EL (cell line): ENCODE data around the gene SCGB1C2.

ENCODE experiments used
- DNase-seq: peaks from one replicate; pipeline ENCODE4 v3.0.0-alpha.2; 2016

Gene SCGB1C2

DNA sequence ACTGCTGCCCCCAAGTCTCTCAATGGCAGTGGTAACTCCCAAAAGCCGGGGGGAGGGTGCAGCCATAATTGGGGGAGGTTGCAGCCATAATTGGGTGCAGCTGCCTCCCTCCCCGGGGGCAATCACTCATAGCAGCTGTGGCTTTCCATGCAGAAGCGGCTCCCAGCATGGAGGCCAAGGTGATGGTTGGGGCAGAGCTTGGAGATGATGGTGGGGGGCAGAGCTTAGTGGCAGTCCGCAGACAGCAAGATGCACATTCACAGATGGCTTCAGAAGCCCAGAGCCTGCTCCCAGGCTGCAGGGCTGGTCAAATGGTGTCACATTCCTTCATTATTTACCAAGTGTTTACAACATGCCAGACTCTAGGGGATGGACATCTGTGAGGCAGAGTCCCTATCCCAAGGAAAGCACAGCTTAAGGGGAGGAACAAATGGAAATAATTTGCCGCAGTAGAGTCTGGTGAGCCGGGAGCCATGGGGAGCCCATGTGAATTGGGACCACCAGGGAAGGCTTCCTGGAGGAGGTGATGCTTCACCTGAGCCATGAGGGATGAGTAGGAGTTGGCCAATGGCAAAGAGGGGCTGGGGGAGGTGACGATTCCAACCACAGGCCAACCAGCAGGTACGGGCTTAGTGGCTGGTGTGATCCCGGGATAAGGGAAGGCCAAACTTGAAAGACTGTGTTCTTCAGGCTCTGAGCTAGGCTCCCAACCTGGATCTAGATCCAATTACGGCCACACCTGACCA, 36.0 kb downstream of the SCGB1C2 start:
- DNase-seq, result no peak

DNA sequence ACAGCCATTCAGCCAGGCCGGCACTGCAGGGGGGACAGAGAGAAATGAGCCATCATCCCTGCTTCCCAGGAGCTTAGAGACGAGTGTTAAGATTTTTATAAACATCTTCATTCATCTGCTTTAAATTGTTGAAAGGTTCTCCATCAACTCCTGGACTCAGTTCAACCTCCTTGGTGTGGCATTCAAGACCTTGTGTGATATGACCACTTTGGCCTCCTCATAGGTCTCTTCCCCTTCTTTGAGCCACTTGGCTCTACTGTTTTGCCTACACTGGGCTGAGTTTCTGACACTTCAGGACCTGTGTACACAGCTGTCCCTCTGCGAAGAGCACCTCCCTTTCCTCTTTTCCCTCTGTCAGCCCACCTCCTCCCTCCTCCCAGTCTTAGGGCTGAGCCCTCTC, 39.8 kb downstream of the SCGB1C2 start:
- DNase-seq, result no peak

DNA sequence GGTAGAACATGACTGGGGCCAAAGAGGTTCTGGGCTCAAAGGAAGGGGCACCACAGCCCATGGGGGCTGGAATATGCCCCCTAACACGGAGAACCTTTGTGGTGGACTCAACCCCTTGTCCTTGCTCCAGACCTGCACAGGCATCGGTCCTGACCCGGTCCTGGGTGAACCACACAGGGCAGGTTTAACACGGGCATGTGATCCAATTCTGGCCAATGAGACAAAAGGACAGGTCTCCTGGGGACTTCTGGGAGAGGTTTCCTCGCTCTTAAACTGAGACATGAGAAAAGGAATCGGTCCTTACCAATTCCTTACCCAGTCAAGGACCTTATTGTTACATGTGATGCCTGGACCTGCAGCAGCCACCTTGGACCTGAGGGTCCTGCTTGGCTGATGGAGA, 40.4 kb downstream of the SCGB1C2 start:
- DNase-seq, result no peak

DNA sequence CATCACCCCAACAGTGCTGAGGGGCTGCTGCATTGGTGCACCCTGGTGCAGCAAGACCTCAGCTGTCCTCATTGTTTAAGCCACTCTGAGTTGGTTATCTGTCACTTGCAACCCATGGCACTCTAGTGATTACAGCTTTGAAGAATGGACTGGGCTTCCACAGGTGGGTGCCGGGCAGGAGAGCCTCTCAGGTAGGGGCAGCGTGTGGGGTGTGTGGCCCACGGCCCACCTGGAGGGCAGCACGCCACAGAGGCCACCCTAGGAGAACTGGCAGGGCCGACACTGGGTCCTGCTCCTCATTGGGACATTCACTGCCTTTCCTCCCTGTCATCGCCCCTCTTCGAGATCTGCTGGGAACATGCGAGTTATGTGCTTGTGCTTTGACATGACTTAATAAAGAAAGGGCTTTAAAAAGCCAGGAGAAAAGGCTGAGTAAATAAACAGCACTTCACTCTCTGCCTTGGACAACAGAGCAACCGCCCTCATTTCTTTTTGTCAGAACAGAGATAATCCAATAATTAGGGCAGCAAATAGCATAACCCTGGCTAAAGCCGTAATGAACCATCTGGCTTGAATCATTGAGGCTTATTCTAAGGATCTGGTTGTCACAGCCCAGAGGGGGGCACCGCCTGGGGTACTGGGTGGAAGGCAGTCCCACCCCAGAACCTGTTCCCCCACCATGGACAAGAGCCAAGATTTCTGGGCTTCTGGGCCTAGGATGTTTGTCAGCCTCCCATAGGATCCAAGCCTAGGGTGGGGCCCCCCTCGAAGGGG, 41.1 kb downstream of the SCGB1C2 start:
- DNase-seq, result no peak

DNA sequence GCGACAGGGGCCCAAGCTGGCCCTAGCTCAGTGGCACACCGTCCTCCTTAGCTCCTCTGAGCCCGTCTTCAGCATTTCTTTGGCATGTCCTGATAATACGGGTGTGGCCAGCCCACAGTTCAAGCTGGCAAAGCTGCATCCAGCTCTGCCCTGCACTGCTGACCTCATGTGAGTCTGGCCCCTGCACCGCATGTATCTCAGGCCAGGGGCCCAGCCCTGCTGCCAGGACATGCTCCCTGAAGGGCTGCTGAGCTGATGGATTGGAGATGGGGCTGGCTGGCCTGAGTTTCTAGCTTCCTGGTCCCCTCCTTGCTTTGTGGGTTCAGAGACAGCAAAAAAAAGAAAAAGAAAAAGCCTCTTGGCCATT, 41.7 kb downstream of the SCGB1C2 start:
- DNase-seq, result no peak

DNA sequence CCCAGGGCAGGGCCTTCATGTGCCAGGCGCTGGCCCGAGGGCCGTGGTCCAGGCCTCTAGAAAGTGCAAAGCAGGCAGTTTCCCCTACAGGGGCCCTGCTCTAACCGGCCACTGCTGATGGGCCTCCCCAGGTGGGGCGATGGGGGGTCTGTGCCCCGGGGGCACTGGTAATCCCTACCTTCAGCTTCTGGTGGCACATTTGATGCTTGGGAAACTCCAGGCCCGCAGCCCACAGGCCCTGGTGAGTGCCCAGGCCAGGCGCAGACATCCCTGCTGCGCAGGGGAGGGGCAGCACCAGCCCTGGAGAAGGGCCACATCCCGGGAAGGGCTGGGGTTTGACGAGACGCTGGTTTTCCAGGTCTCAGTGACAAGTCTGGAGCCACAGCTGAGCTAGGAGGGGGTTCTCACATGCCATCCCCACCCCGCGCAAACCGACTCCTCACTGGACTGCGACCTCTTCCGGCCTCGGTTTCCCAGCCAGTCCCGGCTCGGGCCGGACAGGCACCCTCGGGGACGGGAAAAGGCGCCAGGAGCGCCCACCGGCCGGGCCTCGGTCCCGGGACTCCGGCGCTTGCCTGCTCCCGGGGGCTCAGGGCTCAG, 42.5 kb downstream of the SCGB1C2 start:
- DNase-seq, result no peak

DNA sequence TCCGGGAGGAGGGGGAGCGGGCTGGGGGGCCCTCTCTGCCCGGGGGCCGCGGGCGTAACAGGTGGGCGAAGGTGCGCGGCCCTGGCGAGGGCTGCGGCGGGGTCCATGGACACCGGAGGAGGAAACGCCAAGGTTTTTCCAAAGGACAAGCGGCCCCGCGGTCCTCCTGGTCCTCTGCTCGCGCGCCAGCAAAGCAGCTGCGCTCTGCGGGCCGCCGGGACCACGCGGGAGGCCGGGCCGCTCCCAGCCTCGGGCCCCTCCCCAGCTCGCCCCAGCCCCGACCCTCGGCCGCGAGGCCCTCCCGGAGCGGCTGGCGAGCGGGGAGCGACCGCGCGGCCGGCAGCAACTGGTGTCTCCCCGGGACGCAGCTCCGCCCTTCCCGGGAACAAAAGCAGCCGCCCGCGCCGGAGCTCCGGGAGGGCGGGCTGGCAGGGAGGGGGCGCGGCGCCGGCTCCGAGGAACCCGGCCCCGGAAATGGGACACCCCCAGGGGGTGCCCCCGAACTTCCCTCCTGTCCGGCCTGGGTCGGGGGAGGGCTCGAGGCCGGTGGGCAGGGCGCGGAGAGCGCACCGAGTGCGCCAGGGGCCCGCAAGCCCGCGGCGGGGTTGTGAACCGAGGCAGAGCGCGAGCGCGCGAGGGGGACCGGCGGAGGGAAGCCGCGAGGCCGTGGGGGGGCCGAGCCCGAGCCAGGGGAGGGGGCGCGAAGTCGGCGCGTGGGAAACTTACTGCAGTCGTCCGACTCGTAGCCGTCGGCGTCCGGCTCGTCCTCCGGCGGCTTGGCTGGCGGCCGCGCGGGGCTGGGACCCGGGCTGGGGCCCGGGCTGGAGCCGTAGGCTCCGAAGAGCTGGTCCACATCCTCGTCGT, 43.2 kb downstream of the SCGB1C2 start:
- no peak for DNase-seq

DNA sequence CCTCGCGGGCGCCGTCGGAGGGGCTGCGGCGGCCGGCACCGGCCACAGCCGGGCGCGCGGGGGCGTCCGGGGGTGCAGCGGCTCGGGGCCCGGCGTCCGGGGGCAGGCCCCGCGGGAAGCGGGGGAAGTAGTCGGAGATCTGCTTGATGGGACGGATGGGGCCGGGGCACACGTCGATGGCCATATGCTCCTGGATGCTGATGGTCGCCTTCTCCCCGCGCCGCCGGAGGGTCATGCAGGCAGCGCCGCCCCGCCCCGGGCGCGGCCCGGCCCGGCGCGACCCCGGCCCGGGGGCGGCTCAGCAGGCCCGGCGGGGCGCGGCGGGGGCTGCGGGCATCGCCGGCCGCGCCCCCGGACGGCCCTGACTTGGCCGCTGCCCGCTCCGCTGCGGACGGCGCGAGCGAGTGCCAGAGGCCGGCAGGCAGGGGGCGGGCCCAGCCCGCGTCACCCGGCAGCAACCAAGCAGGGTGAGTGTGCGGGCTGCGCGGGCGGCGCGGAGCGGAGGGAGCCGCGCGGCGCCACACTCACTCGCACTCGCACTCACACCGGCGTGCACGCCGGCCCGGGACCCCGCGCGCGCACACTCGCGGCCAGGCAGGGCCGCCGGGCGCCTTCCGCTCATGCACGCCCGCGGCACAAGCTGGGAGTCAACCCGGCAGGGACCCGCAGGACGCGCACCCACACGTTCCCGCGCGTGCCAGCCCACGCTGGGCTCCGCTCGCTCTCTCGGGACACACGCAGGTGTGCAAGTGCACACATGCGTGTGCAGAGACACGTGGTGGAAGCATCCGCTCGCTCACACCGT, 44.1 kb downstream of the SCGB1C2 start, which contains the start of gene DOC2B:
Gene DOC2B, minus strand, starts transcription at position 406 of the 805 bp plus-strand sequence. Its CDS starts 171 bp downstream, at position 235.
- peak; percentile 21 for DNase-seq

DNA sequence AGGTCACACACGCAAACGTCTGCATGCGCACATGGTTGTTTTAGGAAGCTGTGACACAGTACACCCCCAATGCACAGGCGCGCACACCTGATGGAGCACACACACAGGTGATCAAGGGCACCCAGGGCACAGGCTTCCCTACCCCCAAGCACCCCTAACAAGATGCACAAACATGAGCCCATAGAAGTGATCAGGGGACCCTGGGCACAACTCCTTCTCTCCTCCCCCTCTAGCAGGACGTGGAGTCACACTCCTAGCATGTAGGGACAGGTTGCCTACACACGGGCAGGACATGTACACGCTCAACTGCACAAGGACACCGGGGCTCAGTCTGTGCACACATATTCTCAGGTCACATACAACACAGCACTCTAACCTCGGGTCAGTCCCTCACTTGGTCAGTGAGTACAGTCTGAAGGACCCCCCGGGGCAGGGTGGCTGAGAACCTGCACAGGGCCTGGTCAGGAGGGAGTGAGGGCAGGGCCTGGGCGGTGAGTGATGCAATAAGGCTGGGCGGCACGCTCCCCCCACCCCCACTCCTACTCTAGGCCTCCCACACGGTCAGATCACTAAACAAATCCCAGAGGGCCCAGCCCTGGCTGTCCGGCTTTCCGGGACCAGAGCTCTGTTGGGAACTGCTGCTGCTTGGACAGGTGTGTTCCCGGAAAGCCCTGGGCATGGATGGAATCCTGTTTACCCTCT, 44.8 kb downstream of the SCGB1C2 start:
- DNase-seq, result no peak

DNA sequence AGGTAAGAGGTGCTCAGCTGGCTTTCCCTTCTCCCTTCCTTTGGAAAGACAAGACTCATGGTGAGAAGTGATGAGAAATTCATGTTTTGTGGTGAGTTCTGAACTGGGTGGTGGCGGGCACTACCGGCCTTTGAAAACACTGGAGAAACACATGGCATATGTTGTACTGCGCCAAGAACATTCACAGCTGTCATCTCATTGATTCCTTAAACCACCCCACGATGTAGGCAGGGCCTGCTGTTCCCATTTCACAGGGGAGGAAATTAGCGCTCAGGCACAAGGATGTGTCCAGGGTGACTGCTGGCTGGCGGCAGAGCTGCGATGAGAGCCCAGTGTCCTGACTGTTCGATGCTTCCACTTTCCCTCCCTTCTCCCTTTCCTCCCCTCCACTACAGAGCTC, 45.7 kb downstream of the SCGB1C2 start:
- no peak for DNase-seq

DNA sequence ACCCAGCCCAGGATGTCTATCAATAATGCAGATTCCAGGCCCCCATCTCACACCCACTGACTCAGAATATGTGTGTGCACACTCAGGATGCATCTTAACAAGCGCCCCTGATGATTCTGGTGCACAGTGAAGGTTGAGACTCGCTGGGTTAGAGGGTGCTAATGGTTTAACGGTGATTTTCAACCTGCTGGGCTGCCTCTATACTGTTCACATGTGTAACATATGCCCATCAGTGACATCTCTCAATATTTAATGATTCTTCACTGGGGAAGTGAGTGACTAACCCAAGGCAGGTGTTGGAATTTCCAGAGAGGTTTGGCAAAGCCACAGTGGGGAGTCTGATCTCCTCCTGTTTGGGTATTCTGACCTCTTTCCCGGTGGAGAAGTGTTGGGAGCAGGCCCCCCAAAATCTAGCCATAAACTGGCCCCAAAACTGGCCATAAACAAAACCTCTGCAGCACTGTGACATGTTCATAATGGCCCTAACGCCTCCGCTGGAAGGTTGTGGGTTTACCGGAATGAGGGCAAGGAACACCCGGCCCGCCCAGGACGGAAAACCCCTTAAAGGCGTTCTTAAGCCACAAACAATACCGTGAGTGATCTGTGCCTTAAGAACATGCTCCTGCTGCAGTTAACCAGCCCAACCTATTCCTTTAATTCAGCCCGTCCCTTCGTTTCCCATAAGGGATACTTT, 48.2 kb downstream of the SCGB1C2 start:
- DNase-seq, result no peak

DNA sequence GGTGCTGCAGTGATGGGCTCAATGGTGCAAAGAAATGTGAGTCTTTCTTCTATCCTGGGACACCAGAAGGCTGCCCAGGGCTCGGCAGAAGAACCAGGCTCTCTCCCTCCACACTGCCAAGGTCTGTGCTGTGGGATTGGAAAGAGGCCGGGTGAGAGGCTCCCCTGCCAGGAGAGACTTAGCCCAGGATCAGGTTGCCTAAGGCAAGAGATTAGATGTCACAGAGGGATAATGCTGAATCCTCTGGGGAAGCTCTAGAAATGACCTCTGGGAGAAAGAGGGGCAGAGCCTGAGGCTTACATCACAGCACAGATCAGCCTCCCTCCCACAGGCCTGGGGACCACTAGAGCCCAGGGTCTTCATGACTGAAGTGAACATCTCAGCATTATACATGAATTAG, 49.8 kb downstream of the SCGB1C2 start:
- no peak for DNase-seq
